K562 (cell line): ENCODE results near the gene ZFYVE19. TPM values are rescaled to one million over a fixed set of nuclear protein-coding genes. Genes with fewer than 3 reads are reported as not detected.

ENCODE experiments used
- C11orf30 ChIP-seq: fragments of 450-650 bp; IDR thresholded peaks from 2 replicates; pipeline ENCODE4 v1.6.1; 2016; ENCODE audit warnings: low read depth, mild to moderate bottlenecking
- EWSR1 ChIP-seq: fragments of 450-650 bp; IDR thresholded peaks from 2 replicates; pipeline ENCODE4 v1.6.1; 2018; ENCODE audit warnings: borderline replicate concordance, mild to moderate bottlenecking, low read depth, moderate library complexity; ENCODE audit not compliant: partially characterized antibody
- FOXA1 ChIP-seq: fragments of 450-650 bp; IDR thresholded peaks from 2 replicates; pipeline ENCODE4 v1.6.1; 2016; ENCODE audit warnings: mild to moderate bottlenecking, borderline replicate concordance
- HDAC8 ChIP-seq: fragments of 450-650 bp; IDR thresholded peaks from 2 replicates; pipeline ENCODE4 v1.6.1; 2016; ENCODE audit warnings: mild to moderate bottlenecking, missing genetic modification characterization, moderate library complexity, missing compliant biosample characterization
- KDM1A ChIP-seq, 2 experiments: fragments of 450-650 bp; IDR thresholded peaks; 2 replicates each; pipeline ENCODE4 v1.6.1; 2016; ENCODE audit warnings: mild to moderate bottlenecking in 2 of 2
- NBN ChIP-seq: fragments of 450-650 bp; IDR thresholded peaks from 2 replicates; pipeline ENCODE4 v1.6.1; 2016; ENCODE audit warnings: low read depth, mild to moderate bottlenecking
- PBX2 ChIP-seq, 2 experiments: IDR thresholded peaks in 1 of 2; conservative IDR thresholded peaks in 1 of 2; 2 replicates each; pipeline ENCODE4 v1.6.1; 2016; ENCODE audit warnings: low read depth in 2 of 2, mild to moderate bottlenecking in 1 of 2, missing compliant biosample characterization in 1 of 2, missing genetic modification characterization in 1 of 2, moderate library complexity in 1 of 2
- SMAD4 ChIP-seq: fragments of 250-450 bp; sonication (Bioruptor Pico); conservative IDR thresholded peaks from 2 replicates; pipeline ENCODE4 v1.8.0; 2021; ENCODE audit warnings: inconsistent platforms, mild to moderate bottlenecking, moderate library complexity
- TAL1 ChIP-seq: fragments of 450-650 bp; IDR thresholded peaks from 2 replicates; pipeline ENCODE4 v1.6.1; 2016; ENCODE audit warnings: mild to moderate bottlenecking
- XRCC5 ChIP-seq: fragments of 200-400 bp; formaldehyde crosslinking; IDR thresholded peaks from 2 replicates; pipeline ENCODE4 v1.6.1; 2017; ENCODE audit warnings: low read depth, mild to moderate bottlenecking, low read length
- ZBTB17 ChIP-seq: fragments of 450-650 bp; formaldehyde crosslinking; IDR thresholded peaks from 2 replicates; pipeline ENCODE4 v1.4.0; 2020; ENCODE audit warnings: mild to moderate bottlenecking
- ZFP1 ChIP-seq: fragments of 450-650 bp; formaldehyde crosslinking; IDR thresholded peaks from 2 replicates; pipeline ENCODE4 v1.4.0; 2020; ENCODE audit warnings: mild to moderate bottlenecking, mixed read lengths
- ZFP36 ChIP-seq: fragments of 150-350 bp; IDR thresholded peaks from 2 replicates; pipeline ENCODE4 v1.6.1; 2018; ENCODE audit warnings: low read length, low read depth; ENCODE audit not compliant: partially characterized antibody
- ZNF717 ChIP-seq: fragments of 250-450 bp; sonication (Bioruptor Pico); IDR thresholded peaks from 2 replicates; pipeline ENCODE4 v1.5.0; 2021
- polyA plus RNA-seq, 8 experiments: library from polyadenylated mRNA; depleted of rRNA in 4 of 8; stranded (reverse) in 5 of 8; unstranded in 3 of 8; fragments of >200 nt; fragmentation: Nextera tagmentation in 2 of 8; fragmentation: Illumina TruSeq in 1 of 8; extraction: Ambion mirVana in 2 of 8; extraction: Trizol in 1 of 8; gene quantifications; 2 replicates each; pipeline versions ENCODE4 v1.2.1 to v1.2.3, GENCODE V29; 2011 to 2014; ENCODE audit warnings: inconsistent platforms in 1 of 8, missing spikeins in 1 of 8
- total RNA-seq, 7 experiments: library from RNA; depleted of rRNA in 6 of 7; stranded (reverse); fragments of >200 nt in 6 of 7; fragmentation: Illumina TruSeq in 2 of 7; extraction: Trizol in 2 of 7; gene quantifications; 2 replicates each; pipeline versions ENCODE4 v1.2.1 to v1.2.3, GENCODE V29; 2011 to 2021; ENCODE audit warnings: low replicate concordance in 1 of 7
- TF ChIP-seq, protein P1 (sequence below): fragments of 450-650 bp; formaldehyde crosslinking; IDR thresholded peaks from 2 replicates; pipeline ENCODE4 v1.4.0; 2020; ENCODE audit warnings: mild to moderate bottlenecking, moderate library complexity
- TF ChIP-seq, protein P2 (sequence below): fragments of 450-650 bp; IDR thresholded peaks from 2 replicates; pipeline ENCODE4 v1.6.1; 2016; ENCODE audit warnings: low read depth
- TF ChIP-seq, protein P3 (sequence below): sonication (generic); formaldehyde crosslinking; IDR thresholded peaks from 2 replicates; pipeline ENCODE4 v1.8.0; 2022; ENCODE audit warnings: missing genetic modification reagents, mild to moderate bottlenecking, borderline replicate concordance

The ZFYVE19 gene
- total and polyA plus RNA-seq, 9 of the 15 experiments (the other 6 are each of a cell fraction or from before 2014, with no cell fraction given) = 1.5 to 36.8 (median 19.9) TPM

- TF ChIP-seq KDM1A (IDR thresholded peaks at IDR 0.05) = no peak
- TF ChIP-seq XRCC5 = no peak
- TF ChIP-seq EWSR1 = no peak
- no peak for TF ChIP-seq SMAD4 (CRISPR knock-in tag)
- no peak for TF ChIP-seq ZNF717 (CRISPR knock-in tag)
- TF ChIP-seq, protein P1, sequence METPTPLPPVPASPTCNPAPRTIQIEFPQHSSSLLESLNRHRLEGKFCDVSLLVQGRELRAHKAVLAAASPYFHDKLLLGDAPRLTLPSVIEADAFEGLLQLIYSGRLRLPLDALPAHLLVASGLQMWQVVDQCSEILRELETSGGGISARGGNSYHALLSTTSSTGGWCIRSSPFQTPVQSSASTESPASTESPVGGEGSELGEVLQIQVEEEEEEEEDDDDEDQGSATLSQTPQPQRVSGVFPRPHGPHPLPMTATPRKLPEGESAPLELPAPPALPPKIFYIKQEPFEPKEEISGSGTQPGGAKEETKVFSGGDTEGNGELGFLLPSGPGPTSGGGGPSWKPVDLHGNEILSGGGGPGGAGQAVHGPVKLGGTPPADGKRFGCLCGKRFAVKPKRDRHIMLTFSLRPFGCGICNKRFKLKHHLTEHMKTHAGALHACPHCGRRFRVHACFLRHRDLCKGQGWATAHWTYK (CRISPR knock-in tag) = no peak
- TF ChIP-seq, protein P2, sequence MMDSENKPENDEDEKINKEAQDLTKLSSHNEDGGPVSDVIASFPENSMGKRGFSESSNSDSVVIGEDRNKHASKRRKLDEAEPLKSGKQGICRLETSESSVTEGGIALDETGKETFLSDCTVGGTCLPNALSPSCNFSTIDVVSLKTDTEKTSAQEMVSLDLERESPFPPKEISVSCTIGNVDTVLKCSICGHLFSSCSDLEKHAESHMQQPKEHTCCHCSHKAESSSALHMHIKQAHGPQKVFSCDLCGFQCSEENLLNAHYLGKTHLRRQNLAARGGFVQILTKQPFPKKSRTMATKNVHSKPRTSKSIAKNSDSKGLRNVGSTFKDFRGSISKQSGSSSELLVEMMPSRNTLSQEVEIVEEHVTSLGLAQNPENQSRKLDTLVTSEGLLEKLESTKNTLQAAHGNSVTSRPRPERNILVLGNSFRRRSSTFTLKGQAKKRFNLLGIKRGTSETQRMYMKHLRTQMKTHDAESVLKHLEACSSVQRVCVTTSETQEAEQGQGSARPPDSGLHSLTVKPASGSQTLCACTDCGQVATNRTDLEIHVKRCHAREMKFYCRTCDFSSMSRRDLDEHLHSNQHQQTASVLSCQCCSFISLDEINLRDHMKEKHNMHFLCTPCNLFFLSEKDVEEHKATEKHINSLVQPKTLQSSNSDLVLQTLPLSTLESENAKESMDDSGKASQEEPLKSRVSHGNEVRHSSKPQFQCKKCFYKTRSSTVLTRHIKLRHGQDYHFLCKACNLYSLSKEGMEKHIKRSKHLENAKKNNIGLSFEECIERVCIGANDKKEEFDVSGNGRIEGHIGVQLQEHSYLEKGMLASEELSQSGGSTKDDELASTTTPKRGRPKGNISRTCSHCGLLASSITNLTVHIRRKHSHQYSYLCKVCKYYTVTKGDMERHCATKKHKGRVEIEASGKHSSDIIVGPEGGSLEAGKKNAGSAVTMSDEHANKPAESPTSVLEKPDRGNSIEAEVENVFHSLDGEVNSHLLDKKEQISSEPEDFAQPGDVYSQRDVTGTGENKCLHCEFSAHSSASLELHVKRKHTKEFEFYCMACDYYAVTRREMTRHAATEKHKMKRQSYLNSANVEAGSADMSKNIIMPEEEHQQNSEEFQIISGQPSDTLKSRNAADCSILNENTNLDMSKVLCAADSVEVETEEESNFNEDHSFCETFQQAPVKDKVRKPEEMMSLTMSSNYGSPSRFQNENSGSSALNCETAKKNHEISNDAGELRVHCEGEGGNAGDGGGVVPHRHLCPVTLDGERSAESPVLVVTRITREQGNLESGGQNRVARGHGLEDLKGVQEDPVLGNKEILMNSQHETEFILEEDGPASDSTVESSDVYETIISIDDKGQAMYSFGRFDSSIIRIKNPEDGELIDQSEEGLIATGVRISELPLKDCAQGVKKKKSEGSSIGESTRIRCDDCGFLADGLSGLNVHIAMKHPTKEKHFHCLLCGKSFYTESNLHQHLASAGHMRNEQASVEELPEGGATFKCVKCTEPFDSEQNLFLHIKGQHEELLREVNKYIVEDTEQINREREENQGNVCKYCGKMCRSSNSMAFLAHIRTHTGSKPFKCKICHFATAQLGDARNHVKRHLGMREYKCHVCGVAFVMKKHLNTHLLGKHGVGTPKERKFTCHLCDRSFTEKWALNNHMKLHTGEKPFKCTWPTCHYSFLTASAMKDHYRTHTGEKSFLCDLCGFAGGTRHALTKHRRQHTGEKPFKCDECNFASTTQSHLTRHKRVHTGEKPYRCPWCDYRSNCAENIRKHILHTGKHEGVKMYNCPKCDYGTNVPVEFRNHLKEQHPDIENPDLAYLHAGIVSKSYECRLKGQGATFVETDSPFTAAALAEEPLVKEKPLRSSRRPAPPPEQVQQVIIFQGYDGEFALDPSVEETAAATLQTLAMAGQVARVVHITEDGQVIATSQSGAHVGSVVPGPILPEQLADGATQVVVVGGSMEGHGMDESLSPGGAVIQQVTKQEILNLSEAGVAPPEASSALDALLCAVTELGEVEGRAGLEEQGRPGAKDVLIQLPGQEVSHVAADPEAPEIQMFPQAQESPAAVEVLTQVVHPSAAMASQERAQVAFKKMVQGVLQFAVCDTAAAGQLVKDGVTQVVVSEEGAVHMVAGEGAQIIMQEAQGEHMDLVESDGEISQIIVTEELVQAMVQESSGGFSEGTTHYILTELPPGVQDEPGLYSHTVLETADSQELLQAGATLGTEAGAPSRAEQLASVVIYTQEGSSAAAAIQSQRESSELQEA = no peak
- TF ChIP-seq HDAC8 = no peak
- no peak for TF ChIP-seq ZFP1
- no peak for TF ChIP-seq PBX2 (CRISPR knock-in tag; IDR thresholded peaks at IDR 0.05; ENCODE audit: low read depth)
- no peak for TF ChIP-seq PBX2 (tag; conservative IDR thresholded peaks at IDR 0.05; ENCODE audit: low read depth)
- 0 out of 2 replicates have a peak, but pooled peaks have one; percentile 44 for TF ChIP-seq FOXA1
- TF ChIP-seq ZBTB17 = no peak
- TF ChIP-seq TAL1 = peak; percentile 72
- TF ChIP-seq NBN = no peak
- no peak for TF ChIP-seq C11orf30
- TF ChIP-seq, protein P3, sequence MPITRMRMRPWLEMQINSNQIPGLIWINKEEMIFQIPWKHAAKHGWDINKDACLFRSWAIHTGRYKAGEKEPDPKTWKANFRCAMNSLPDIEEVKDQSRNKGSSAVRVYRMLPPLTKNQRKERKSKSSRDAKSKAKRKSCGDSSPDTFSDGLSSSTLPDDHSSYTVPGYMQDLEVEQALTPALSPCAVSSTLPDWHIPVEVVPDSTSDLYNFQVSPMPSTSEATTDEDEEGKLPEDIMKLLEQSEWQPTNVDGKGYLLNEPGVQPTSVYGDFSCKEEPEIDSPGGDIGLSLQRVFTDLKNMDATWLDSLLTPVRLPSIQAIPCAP (CRISPR knock-in tag) = no peak
- no peak for TF ChIP-seq ZFP36
Observed at GRCh38 chr15:40830884-40831283, 24.0 kb downstream of the ZFYVE19 start (continued).
